GM10266 (cell line): Measurements from ENCODE around the gene NOS1AP.

Experiments used
- DNase-seq: peaks from one replicate; pipeline ENCODE4 v3.0.0; 2012; ENCODE audit errors: extremely low spot score
- TF ChIP-seq, protein P1 (sequence below): IDR thresholded peaks from 2 replicates; pipeline ENCODE4 v1.5.1; 2012; ENCODE audit warnings: mild to moderate bottlenecking, low read depth; ENCODE audit not compliant: control insufficient read depth, insufficient read depth; ENCODE audit errors: missing control alignments

Gene NOS1AP

DNA sequence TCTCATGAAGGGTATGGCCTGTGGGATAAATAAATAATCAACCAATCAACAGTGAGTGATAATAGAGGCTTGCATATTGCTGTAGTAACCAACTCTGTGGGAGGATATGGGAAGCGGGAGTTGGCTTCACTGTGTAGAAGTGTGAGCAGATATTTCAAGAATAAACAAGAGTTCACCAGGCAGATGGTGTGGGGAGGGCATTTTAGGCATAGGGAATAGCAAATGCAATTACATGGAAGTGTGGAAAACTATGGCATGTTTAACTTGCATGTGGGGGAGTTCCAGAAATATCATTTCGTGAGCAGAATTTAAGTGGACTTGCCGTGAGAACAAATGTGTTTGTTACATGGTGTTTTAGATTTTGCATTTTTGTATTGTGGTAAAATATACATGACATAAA lies 211.9 kb downstream of the NOS1AP start:
- TF ChIP-seq, protein P1, sequence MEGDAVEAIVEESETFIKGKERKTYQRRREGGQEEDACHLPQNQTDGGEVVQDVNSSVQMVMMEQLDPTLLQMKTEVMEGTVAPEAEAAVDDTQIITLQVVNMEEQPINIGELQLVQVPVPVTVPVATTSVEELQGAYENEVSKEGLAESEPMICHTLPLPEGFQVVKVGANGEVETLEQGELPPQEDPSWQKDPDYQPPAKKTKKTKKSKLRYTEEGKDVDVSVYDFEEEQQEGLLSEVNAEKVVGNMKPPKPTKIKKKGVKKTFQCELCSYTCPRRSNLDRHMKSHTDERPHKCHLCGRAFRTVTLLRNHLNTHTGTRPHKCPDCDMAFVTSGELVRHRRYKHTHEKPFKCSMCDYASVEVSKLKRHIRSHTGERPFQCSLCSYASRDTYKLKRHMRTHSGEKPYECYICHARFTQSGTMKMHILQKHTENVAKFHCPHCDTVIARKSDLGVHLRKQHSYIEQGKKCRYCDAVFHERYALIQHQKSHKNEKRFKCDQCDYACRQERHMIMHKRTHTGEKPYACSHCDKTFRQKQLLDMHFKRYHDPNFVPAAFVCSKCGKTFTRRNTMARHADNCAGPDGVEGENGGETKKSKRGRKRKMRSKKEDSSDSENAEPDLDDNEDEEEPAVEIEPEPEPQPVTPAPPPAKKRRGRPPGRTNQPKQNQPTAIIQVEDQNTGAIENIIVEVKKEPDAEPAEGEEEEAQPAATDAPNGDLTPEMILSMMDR = no peak
- no peak for DNase-seq

- no peak for DNase-seq
- TF ChIP-seq, protein P1 = no peak
Measured at GRCh38 chr1:162283657-162284056, 214.2 kb downstream of the NOS1AP start.

GRCh38 chr1:162284206-162284955 lies 214.9 kb downstream of the NOS1AP start:
- DNase-seq = no peak
- TF ChIP-seq, protein P1 = no peak

- no peak for DNase-seq
- TF ChIP-seq, protein P1 = no peak
Measured at GRCh38 chr1:162285149-162285561, 215.7 kb downstream of the NOS1AP start.

GRCh38 chr1:162291000-162291399 lies 221.5 kb downstream of the NOS1AP start:
- TF ChIP-seq, protein P1 = no peak
- no peak for DNase-seq

- no peak for DNase-seq
- TF ChIP-seq, protein P1 = no peak
Measured at GRCh38 chr1:162292422-162292849, 222.9 kb downstream of the NOS1AP start.

- no peak for DNase-seq
- TF ChIP-seq, protein P1 = no peak
Measured at GRCh38 chr1:162293073-162293692, 223.7 kb downstream of the NOS1AP start.
